HepG2 (cell line): ENCODE results near the gene VAMP2. TPM values are rescaled to one million over a fixed set of nuclear protein-coding genes. Genes with fewer than 3 reads are reported as not detected.

ENCODE experiments used
- ATAC-seq: fragments of 200-7000 bp; cut with Tn5 transposase; 3 replicates; pipeline ENCODE4 v1.9.1; 2020; ENCODE audit warnings: mild to moderate bottlenecking, moderate library complexity
- BruUV-seq: library from RNA; stranded (reverse); fragments of 400-500 nt; replicated peaks from 2 replicates; lab custom pipeline; 2021; lab: Mats Ljungman, UMichigan
- CTCF ChIA-PET: fragments of 300-600 bp; formaldehyde crosslinking; extraction: SDS; loops from one replicate; lab custom pipeline; 2021; ENCODE audit warnings: low total read pairs, inconsistent platforms, low intra/inter-chr PET ratio; lab: Yijun Ruan, JAX
- POLR2A ChIA-PET: fragments of 350-600 bp; sonication (Branson Sonifier 250); formaldehyde crosslinking; loops from one replicate; lab custom pipeline; 2020; ENCODE audit warnings: antibody characterized with exemption, inconsistent platforms; lab: Yijun Ruan, JAX
- DNase-seq: peaks from one replicate; pipeline ENCODE4 v3.0.0-alpha.2; 2015; ENCODE audit warnings: low spot score
- FAIRE-seq: peaks from 3 replicates; lab custom pipeline; 2011; peaks lifted over from hg19 to GRCh38; lab: Jason Lieb, UNC
- H2AFZ ChIP-seq: one replicate; pipeline ENCODE4 v1.6.1; 2011; ENCODE audit warnings: low read length, inconsistent platforms
- H3K27ac ChIP-seq: fragments of 300-600 bp; 3 replicates; pipeline ENCODE4 v1.8.0; 2011; ENCODE audit warnings: mixed run types, mild to moderate bottlenecking, mixed read lengths, low read length, inconsistent platforms; ENCODE audit not compliant: insufficient read depth; ENCODE audit errors: extremely low read length
- H3K27me3 ChIP-seq, 2 experiments: fragments of 200-600 bp in 1 of 2; 2 replicates in 1 of 2; 3 replicates in 1 of 2; pipeline versions ENCODE4 v1.6.0 to v1.8.0; 2011; ENCODE audit warnings: low read length in 2 of 2, mild to moderate bottlenecking in 2 of 2, moderate library complexity in 2 of 2, inconsistent platforms in 1 of 2; ENCODE audit not compliant: insufficient read depth in 2 of 2, control insufficient read depth in 1 of 2
- H3K36me3 ChIP-seq, 2 experiments: fragments of 200-600 bp in 1 of 2; replicated peaks in 1 of 2; 2 replicates in 1 of 2; 3 replicates in 1 of 2; pipeline versions ENCODE4 v1.5.1 to v1.8.0; 2011; ENCODE audit warnings: low read length in 2 of 2, inconsistent platforms in 1 of 2; ENCODE audit not compliant: insufficient read depth in 2 of 2, control insufficient read depth in 1 of 2
- H3K4me1 ChIP-seq: 2 replicates; pipeline ENCODE4 v1.5.1; 2012; ENCODE audit warnings: low read length, inconsistent platforms; ENCODE audit not compliant: insufficient read depth
- H3K4me2 ChIP-seq: 2 replicates; pipeline ENCODE4 v1.6.0; 2011; ENCODE audit warnings: low read depth, low read length, inconsistent platforms
- H3K4me3 ChIP-seq, 3 experiments: fragments of 200-600 bp in 1 of 3; sonication (generic), shearing (Covaris generic) in 1 of 3; replicated peaks in 1 of 3; 2 replicates each; pipeline ENCODE4 v1.5.1; 2011 to 2016; ENCODE audit warnings: low read length in 3 of 3, inconsistent platforms in 2 of 3, low read depth in 2 of 3, mild to moderate bottlenecking in 2 of 3, control low read depth in 1 of 3, mixed read lengths in 1 of 3; ENCODE audit not compliant: insufficient read depth in 1 of 3
- H3K79me2 ChIP-seq: one replicate; pipeline ENCODE4 v1.6.1; 2011; ENCODE audit warnings: low read length, inconsistent platforms; ENCODE audit not compliant: insufficient read depth
- H3K9ac ChIP-seq: 2 replicates; pipeline ENCODE4 v1.6.0; 2011; ENCODE audit warnings: mild to moderate bottlenecking, low read depth, low read length, inconsistent platforms; ENCODE audit not compliant: insufficient read depth
- H3K9me3 ChIP-seq: 2 replicates; pipeline ENCODE4 v1.5.1; 2012; ENCODE audit warnings: mild to moderate bottlenecking, low read length
- H4K20me1 ChIP-seq: 2 replicates; pipeline ENCODE4 v1.6.0; 2011; ENCODE audit warnings: inconsistent platforms, mild to moderate bottlenecking, low read length, moderate library complexity; ENCODE audit not compliant: insufficient read depth
- ETV5 ChIP-seq: IDR thresholded peaks from 2 replicates; pipeline ENCODE4 v1.6.1; 2018; ENCODE audit warnings: missing biosample characterization, missing genetic modification reagents, inconsistent platforms, borderline replicate concordance
- FIP1L1 ChIP-seq: fragments of 200-400 bp; formaldehyde crosslinking; IDR thresholded peaks from 2 replicates; pipeline ENCODE4 v1.6.1; 2018; ENCODE audit warnings: low read depth, mild to moderate bottlenecking, low read length, moderate library complexity, borderline replicate concordance; ENCODE audit not compliant: insufficient read depth
- HINFP ChIP-seq: sonication (generic); formaldehyde crosslinking; IDR thresholded peaks from 2 replicates; pipeline ENCODE4 v1.4.0; 2020; ENCODE audit warnings: low read depth, mild to moderate bottlenecking, missing genetic modification reagents
- HOXA3 ChIP-seq: sonication (generic); formaldehyde crosslinking; IDR thresholded peaks from 2 replicates; pipeline ENCODE4 v1.5.0; 2020; ENCODE audit warnings: missing genetic modification reagents
- KAT8 ChIP-seq: IDR thresholded peaks from 2 replicates; pipeline ENCODE4 v1.6.1; 2016; ENCODE audit warnings: missing genetic modification reagents, missing compliant biosample characterization
- MED1 ChIP-seq: sonication (generic); formaldehyde crosslinking; IDR thresholded peaks from 2 replicates; pipeline ENCODE4 v1.4.0; 2020; ENCODE audit warnings: missing genetic modification reagents
- MXI1 ChIP-seq: IDR thresholded peaks from 3 replicates; pipeline ENCODE4 v1.6.1; 2012; ENCODE audit warnings: low read depth, low read length, inconsistent platforms, borderline replicate concordance
- MYC ChIP-seq: sonication (generic); formaldehyde crosslinking; IDR thresholded peaks from 2 replicates; pipeline ENCODE4 v1.9.0; 2021; ENCODE audit warnings: missing genetic modification reagents, borderline replicate concordance
- REPIN1 ChIP-seq: sonication (generic); formaldehyde crosslinking; IDR thresholded peaks from 2 replicates; pipeline ENCODE4 v1.8.0; 2022; ENCODE audit warnings: missing genetic modification reagents, low read depth, mild to moderate bottlenecking, borderline replicate concordance
- SAP130 ChIP-seq: IDR thresholded peaks from 2 replicates; pipeline ENCODE4 v1.6.1; 2016; ENCODE audit warnings: low read depth
- SP4 ChIP-seq: sonication (generic); formaldehyde crosslinking; IDR thresholded peaks from 2 replicates; pipeline ENCODE4 v1.8.1; 2023; ENCODE audit warnings: mild to moderate bottlenecking, missing genetic modification reagents
- TSC22D2 ChIP-seq: sonication (generic); formaldehyde crosslinking; IDR thresholded peaks from 2 replicates; pipeline ENCODE4 v1.5.1; 2020; ENCODE audit warnings: missing genetic modification reagents, mild to moderate bottlenecking, borderline replicate concordance
- ZBTB14 ChIP-seq: sonication (generic); formaldehyde crosslinking; IDR thresholded peaks from 2 replicates; pipeline ENCODE4 v1.4.0; 2020; ENCODE audit warnings: missing genetic modification reagents
- ZNF441 ChIP-seq: sonication (generic); formaldehyde crosslinking; IDR thresholded peaks from 2 replicates; pipeline ENCODE4 v1.7.0; 2021; ENCODE audit warnings: missing genetic modification reagents, borderline replicate concordance
- ZNF747 ChIP-seq: sonication (generic); formaldehyde crosslinking; IDR thresholded peaks from 2 replicates; pipeline ENCODE4 v1.8.1; 2023; ENCODE audit warnings: missing genetic modification reagents, mild to moderate bottlenecking, borderline replicate concordance
- ZNF879 ChIP-seq: sonication (generic); formaldehyde crosslinking; IDR thresholded peaks from 2 replicates; pipeline ENCODE4 v1.8.1; 2023; ENCODE audit warnings: missing genetic modification reagents
- ZSCAN9 ChIP-seq: IDR thresholded peaks from 2 replicates; pipeline ENCODE4 v1.6.1; 2016; ENCODE audit warnings: borderline replicate concordance
- WGBS: methylation state at CpG from one replicate; pipeline ENCODE4 v1.1.6; 2017; ENCODE audit warnings: low lambda C conversion rate; 5-methylcytosine and 5-hydroxymethylcytosine counted together
- in situ Hi-C: cut with HindIII; loops from 2 replicates; pipeline ENCODE4 v1.10.0; 2017; ENCODE audit warnings: low pct_unique_long_range_greater_than_20kb; ENCODE audit not compliant: extremely low pct_ligation_motif_present
- intact Hi-C: fragments of 100-400 bp; cut with micrococcal nuclease; formaldehyde crosslinking; loops from one replicate; pipeline ENCODE4 v1.10.0; 2022; ENCODE audit not compliant: unreplicated experiment
- polyA plus RNA-seq, 8 experiments: library from polyadenylated mRNA; depleted of rRNA in 3 of 8; stranded (reverse) in 7 of 8; unstranded in 1 of 8; fragments of >200 nt; fragmentation: Illumina TruSeq in 4 of 8; extraction: Trizol in 4 of 8; gene quantifications; 2 replicates each; pipeline versions ENCODE4 v1.2.1 to v1.2.3, GENCODE V29; 2011 to 2016; ENCODE audit warnings: low read depth in 4 of 8, missing spikeins in 1 of 8, mixed read lengths in 1 of 8; ENCODE audit not compliant: insufficient read depth in 1 of 8
- total RNA-seq, 5 experiments: library from RNA; depleted of rRNA; stranded (reverse); fragments of >200 nt; fragmentation: Illumina TruSeq; extraction: Trizol; gene quantifications; 2 replicates each; pipeline ENCODE4 v1.2.3, GENCODE V29; 2016; ENCODE audit warnings: low read depth in 1 of 5
- TF ChIP-seq, protein P1 (sequence below), 2 experiments: sonication (generic) in 1 of 2; formaldehyde crosslinking in 1 of 2; IDR thresholded peaks; 2 replicates each; pipeline versions ENCODE4 v1.4.0 to v1.6.1; 2018 to 2020; ENCODE audit warnings: missing genetic modification reagents in 2 of 2, borderline replicate concordance in 1 of 2, low read depth in 1 of 2, mild to moderate bottlenecking in 1 of 2, missing biosample characterization in 1 of 2

VAMP2 gene
- total and polyA plus RNA-seq, 2 of the 13 experiments (the other 11 are each of a cell fraction or from before 2014, with no cell fraction given) = 3.9 to 17.2 TPM

DNA sequence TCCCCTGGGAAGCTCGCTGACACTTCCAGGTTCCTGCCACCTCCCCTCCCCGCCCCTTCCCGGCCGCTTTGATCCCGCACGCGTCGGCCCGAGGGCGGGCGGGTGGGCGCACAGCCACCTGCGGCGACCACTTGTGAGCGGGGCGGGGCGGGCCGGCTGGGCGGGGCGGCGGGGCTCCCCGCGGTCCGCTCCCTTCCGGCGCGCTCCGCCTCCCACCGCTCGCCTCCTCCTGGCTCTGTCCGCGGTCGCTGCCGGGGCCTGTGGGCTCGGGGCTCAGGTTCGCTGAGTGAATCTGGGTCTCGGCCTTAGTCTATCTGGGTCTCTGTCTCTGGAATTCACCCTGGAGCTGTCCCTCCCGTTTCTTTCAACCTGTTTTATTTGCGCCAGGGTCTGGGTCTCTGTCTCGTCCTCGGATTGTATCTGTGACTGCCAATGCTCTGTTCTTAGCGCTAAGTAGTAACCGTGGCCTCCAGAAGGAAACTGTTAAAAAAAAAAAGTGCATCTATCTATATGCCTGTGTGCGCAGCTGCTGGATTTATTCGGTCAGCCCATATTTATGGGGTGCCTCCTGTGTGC lies 36.2 kb downstream of the VAMP2 start:
- ChIA-PET POLR2A (interaction anchor here (1.0 to 1.9 kb wide), 4 partner anchors 8 to 284 kb away, joined by 4 to 11 read pairs (median 4); partner anchors contain the start of gene ALOXE3), CTCF (no interaction called here)
- H3K9me3 ChIP-seq = no peaks in the 10 kb centered on the region
- peak overlapping the region; percentile 58 to 95 (median 68) for H3K4me3 ChIP-seq
- DNase-seq (no peak), ATAC-seq (peak; percentile 32), FAIRE-seq (no peak)
- under 1% methylated on average over 27 of the region's 45 CpGs for WGBS
- H3K4me2 ChIP-seq = peak overlapping the region; percentile 100
- peak overlapping the region; percentile 32; the same call in 1 of the 2 replicates for H3K9ac ChIP-seq
- H4K20me1 ChIP-seq = peaks cover 3% of the 10 kb centered on the region; the same call in 1 of the 2 replicates
- intact Hi-C loops = no loop called here
- no TSS peak for BruUV-seq
- no peak overlapping the region for H3K27ac ChIP-seq
- no peaks in the 10 kb centered on the region for H3K36me3 ChIP-seq
- in situ Hi-C loops = loop anchor here (10.0 kb wide), 1 partner anchor 58 kb away; no protein-coding TSS in a partner anchor
- H3K4me1 ChIP-seq = peaks cover 45% of the 10 kb centered on the region
- H2AFZ ChIP-seq = peak overlapping the region; percentile 71
- peaks cover 5 to 46% of the 10 kb centered on the region in 2 experiments for H3K27me3 ChIP-seq
- H3K79me2 ChIP-seq = no peaks in the 10 kb centered on the region
- TF ChIP-seq ZBTB14 (no peak), ZNF879 (CRISPR knock-in tag) (no peak), MED1 (CRISPR knock-in tag) (peak; percentile 19; the same call in 1 of the 2 replicates), HINFP (CRISPR knock-in tag) (peak; percentile 98), FIP1L1 (no peak), SP4 (no peak), REPIN1 (CRISPR knock-in tag) (no peak), ETV5 (CRISPR knock-in tag) (0 out of 2 replicates have a peak, but pooled peaks have one; percentile 9), KAT8 (CRISPR knock-in tag) (0 out of 2 replicates have a peak, but pooled peaks have one; percentile 14), SAP130 (CRISPR knock-in tag) (0 out of 2 replicates have a peak, but pooled peaks have one; percentile 16), ZNF441 (CRISPR knock-in tag) (peak; percentile 31; the same call in 1 of the 2 replicates), MXI1 (no peak), MYC (CRISPR knock-in tag) (no peak), TSC22D2 (CRISPR knock-in tag) (no peak), ZSCAN9 (0 out of 2 replicates have a peak, but pooled peaks have one; percentile 20), HOXA3 (CRISPR knock-in tag) (peak; percentile 29; the same call in 1 of the 2 replicates), ZNF747 (CRISPR knock-in tag) (no peak)
- TF ChIP-seq, protein P1, sequence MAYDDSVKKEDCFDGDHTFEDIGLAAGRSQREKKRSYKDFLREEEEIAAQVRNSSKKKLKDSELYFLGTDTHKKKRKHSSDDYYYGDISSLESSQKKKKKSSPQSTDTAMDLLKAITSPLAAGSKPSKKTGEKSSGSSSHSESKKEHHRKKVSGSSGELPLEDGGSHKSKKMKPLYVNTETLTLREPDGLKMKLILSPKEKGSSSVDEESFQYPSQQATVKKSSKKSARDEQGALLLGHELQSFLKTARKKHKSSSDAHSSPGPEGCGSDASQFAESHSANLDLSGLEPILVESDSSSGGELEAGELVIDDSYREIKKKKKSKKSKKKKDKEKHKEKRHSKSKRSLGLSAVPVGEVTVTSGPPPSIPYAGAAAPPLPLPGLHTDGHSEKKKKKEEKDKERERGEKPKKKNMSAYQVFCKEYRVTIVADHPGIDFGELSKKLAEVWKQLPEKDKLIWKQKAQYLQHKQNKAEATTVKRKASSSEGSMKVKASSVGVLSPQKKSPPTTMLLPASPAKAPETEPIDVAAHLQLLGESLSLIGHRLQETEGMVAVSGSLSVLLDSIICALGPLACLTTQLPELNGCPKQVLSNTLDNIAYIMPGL (CRISPR knock-in tag; IDR thresholded peaks at IDR 0.05; ENCODE audit: borderline replicate concordance in 1 of 2, low read depth in 1 of 2) = 0 out of 4 replicates have a peak, but pooled peaks of 1 of the 2 experiments have one; percentile 20
